Measurements from ENCODE around the gene MYL5.
"Not testable (repeated sequence)": the region's sequence is repeated elsewhere in the genome, so short reads cannot be mapped to it uniquely, and the experiment has no call there.

MYL5 gene

GRCh38 chr4:657834-658667, 16.3 kb upstream of the MYL5 start:
- DNase-seq (ENCODE audit: low read depth): no peak

GRCh38 chr4:658681-659667, 15.4 kb upstream of the MYL5 start:
- no peak for DNase-seq (ENCODE audit: low read depth)

GRCh38 chr4:659851-660250, 14.5 kb upstream of the MYL5 start:
- no peak for DNase-seq (ENCODE audit: low read depth)

GRCh38 chr4:660401-660800, 13.9 kb upstream of the MYL5 start:
- DNase-seq (ENCODE audit: low read depth): no peak

- DNase-seq (ENCODE audit: low read depth): no peak
These were observed 13.1 kb upstream of the MYL5 start for GRCh38 chr4:661231-661630.

GRCh38 chr4:661881-662761, 12.2 kb upstream of the MYL5 start:
- no peak for DNase-seq (ENCODE audit: low read depth)

- no peak for DNase-seq (ENCODE audit: low read depth)
These were observed 11.3 kb upstream of the MYL5 start for GRCh38 chr4:663046-663437.

- DNase-seq (ENCODE audit: low read depth): peak; percentile 56
These were observed 10.6 kb upstream of the MYL5 start for GRCh38 chr4:663438-664428.

- DNase-seq (ENCODE audit: low read depth): no peak
These were observed 9.6 kb upstream of the MYL5 start for GRCh38 chr4:664713-665231.

GRCh38 chr4:665381-665750, 9.0 kb upstream of the MYL5 start:
- no peak for DNase-seq (ENCODE audit: low read depth)

GRCh38 chr4:665751-666435, 8.4 kb upstream of the MYL5 start:
- no peak for DNase-seq (ENCODE audit: low read depth)

- no peak for DNase-seq (ENCODE audit: low read depth)
These were observed 7.9 kb upstream of the MYL5 start for GRCh38 chr4:666436-666810.

GRCh38 chr4:666822-667544, 7.4 kb upstream of the MYL5 start:
- no peak for DNase-seq (ENCODE audit: low read depth)

- DNase-seq (ENCODE audit: low read depth): no peak
These were observed 6.8 kb upstream of the MYL5 start for GRCh38 chr4:667545-667925.

GRCh38 chr4:668219-668618, 6.1 kb upstream of the MYL5 start:
- not testable (repeated sequence) for DNase-seq (ENCODE audit: low read depth)

GRCh38 chr4:669806-670559, 4.4 kb upstream of the MYL5 start:
- not testable (repeated sequence) for DNase-seq (ENCODE audit: low read depth)

GRCh38 chr4:671769-672168, 2.6 kb upstream of the MYL5 start:
- DNase-seq (ENCODE audit: low read depth): no peak

GRCh38 chr4:673349-674091, 822 bp upstream of the MYL5 start:
- no peak for DNase-seq (ENCODE audit: low read depth)
